B cell (primary cell): ENCODE results near the gene EPHA7.

Experiments
- EZH2 ChIP-seq: IDR thresholded peaks from 2 replicates; pipeline ENCODE4 v1.6.1; 2012; ENCODE audit warnings: borderline replicate concordance, low read depth, mild to moderate bottlenecking, moderate library complexity, low read length; ENCODE audit not compliant: insufficient read depth, poor library complexity, severe bottlenecking
- TF ChIP-seq, protein P1 (sequence below): fragments of 200-600 bp; IDR thresholded peaks from one replicate; pipeline ENCODE4 v1.8.0; 2022; ENCODE audit warnings: antibody characterized with exemption, mild to moderate bottlenecking

DNA sequence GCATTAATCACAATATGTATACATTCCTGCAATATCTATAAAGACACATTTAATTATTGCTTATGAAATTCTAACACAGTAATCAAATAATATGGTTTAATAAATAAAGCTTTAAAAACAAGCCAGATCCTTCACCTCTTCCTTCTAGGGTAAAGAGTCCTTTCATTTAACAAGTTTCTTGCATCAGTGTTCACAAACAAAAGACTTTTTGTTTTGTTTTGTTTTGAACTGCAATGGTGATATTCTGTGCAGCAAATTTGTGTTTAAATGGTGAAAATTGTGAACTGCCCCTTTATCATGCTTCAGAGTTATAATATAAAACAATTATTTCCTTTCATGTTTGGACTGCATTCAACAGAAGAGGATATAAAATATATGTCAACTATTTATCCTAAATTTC, 177.3 kb downstream of the EPHA7 start:
- TF ChIP-seq, protein P1, sequence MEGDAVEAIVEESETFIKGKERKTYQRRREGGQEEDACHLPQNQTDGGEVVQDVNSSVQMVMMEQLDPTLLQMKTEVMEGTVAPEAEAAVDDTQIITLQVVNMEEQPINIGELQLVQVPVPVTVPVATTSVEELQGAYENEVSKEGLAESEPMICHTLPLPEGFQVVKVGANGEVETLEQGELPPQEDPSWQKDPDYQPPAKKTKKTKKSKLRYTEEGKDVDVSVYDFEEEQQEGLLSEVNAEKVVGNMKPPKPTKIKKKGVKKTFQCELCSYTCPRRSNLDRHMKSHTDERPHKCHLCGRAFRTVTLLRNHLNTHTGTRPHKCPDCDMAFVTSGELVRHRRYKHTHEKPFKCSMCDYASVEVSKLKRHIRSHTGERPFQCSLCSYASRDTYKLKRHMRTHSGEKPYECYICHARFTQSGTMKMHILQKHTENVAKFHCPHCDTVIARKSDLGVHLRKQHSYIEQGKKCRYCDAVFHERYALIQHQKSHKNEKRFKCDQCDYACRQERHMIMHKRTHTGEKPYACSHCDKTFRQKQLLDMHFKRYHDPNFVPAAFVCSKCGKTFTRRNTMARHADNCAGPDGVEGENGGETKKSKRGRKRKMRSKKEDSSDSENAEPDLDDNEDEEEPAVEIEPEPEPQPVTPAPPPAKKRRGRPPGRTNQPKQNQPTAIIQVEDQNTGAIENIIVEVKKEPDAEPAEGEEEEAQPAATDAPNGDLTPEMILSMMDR, result no peak
- TF ChIP-seq EZH2, result no peak
